ENCODE results near the gene AOPEP.

The AOPEP gene

GRCh38 chr9:95022657-95023056 is 296.2 kb downstream of the AOPEP start:
- DNase-seq = no peak

DNA sequence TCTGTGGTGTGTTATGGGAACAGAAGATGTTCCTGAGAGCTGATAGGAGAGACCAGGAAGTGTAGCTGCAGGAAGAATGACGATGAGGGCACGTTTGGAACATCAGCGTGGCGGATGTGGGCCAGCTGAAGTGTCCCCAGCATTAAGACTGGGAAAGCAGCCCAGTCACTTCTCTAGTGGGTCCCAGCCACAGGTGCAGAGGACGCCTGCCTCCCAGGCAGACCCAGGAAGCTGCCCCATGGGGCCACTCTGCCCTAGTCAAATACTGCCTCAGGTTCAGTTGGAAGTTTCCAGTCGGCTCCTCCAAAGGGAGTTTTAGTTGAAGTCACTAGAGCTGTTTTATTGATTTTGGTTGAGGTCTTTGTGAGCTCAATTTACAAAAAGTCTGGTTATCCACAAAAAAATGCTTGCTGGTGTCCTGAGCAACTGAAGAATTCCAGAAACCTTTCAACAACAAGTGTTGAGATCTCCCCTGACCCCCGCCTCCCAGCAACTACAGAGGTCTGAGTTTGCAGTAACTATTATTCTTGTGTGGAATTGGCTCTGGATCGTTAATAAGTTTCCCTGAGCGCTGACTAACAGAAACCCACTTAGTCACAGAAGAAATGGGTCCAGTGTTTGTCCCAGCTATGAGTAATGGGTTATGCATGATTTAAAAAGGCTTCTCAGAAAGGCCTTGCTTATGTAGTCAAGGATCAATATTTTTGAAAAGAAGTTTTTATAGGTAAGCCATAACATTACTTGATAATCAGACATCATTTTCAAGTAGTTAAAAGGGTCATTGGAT is 296.9 kb downstream of the AOPEP start:
- no peak for DNase-seq

DNA sequence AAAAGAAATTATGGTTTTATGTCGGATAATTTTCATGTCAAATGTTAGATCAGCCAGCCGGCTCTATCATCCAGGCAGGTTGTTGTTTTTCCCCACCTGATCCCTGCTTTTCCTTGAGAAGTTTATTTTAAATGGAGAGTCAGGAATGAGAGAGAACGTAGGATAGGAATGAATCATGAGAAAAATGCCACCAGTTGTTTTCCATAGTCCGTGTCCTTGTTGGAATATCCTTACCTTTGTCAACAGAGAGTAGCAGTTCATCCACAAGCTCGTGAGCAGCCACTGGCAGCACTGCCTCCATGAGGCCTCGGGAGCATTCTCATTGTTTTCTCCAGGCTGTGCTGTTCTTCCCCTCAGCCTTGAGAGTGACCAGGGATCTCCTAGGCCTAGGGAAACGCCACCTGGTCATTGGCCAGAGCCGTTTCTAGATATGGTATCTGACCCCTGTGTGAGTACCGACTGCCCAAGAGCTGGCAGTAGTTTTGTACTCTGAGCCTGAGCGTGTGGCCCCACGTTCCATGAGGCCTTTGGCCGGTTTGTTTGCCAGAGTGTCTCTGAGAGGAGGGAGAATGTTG is 297.7 kb downstream of the AOPEP start:
- no peak for DNase-seq

GRCh38 chr9:95025213-95026147 is 299.0 kb downstream of the AOPEP start:
- no peak for DNase-seq

DNA sequence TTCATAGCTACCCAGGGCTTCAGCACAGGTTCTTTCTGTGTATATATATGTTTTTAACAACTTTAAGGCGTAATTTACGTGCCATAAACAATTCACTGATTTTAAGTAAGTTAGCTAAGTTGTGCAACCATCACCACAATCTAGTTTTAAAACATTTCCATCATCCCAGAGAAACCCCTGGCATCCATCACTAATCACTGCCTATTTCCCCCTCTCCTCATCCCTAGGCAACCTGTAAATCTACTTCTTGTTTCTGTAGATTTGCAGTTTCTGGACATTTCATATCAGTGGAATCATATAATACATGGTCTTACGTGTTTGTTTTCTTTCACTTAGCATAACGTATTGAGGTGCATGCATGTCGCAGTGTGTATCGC is 299.6 kb downstream of the AOPEP start:
- DNase-seq = no peak

GRCh38 chr9:95027914-95028852 is 301.7 kb downstream of the AOPEP start:
- no peak for DNase-seq

GRCh38 chr9:95028853-95029219 is 302.3 kb downstream of the AOPEP start:
- no peak for DNase-seq

DNA sequence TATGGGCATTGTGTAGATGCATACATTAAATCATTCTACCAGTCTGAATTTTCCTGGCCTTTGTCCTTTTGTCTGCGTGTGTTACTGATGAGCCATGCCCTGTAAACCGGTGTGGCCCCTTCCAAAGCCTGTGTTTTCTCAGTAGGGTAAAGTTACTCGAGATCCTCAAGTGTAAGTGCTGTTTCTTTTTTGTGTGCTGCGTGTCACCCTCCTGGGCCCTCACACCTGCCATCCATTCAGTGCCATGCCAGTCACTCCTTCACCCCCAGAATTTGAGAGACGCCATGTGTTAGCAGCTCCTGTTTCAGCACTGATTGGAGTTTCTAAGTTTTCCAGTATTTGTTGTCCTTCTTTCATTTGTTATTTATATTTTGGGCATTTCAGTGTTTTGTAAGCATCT is 302.8 kb downstream of the AOPEP start:
- no peak for DNase-seq

DNA sequence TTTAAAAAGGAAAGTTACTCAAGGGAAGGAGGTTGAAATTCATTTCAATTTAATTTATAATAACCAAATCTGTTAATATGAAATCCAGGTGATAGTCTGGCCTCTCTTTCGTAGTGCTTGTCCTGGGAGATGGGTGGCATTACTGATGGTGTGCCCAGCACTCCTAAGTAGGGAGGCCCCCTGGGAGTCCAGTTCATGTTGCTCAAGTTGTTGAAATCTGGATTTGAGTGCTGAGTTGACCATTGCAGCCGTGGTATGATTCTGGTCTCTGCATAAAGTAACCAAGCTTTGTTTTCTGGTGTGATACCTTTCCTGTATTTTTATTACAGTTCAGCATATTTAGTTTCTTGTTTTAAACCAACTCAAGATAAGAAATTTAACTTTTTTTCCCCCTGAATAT is 303.2 kb downstream of the AOPEP start:
- no peak for DNase-seq

GRCh38 chr9:95030344-95030743 is 303.8 kb downstream of the AOPEP start:
- no peak for DNase-seq

GRCh38 chr9:95030920-95031642 is 304.6 kb downstream of the AOPEP start:
- no peak for DNase-seq

- no peak for DNase-seq
Measured at GRCh38 chr9:95031711-95032461, 305.4 kb downstream of the AOPEP start.

DNA sequence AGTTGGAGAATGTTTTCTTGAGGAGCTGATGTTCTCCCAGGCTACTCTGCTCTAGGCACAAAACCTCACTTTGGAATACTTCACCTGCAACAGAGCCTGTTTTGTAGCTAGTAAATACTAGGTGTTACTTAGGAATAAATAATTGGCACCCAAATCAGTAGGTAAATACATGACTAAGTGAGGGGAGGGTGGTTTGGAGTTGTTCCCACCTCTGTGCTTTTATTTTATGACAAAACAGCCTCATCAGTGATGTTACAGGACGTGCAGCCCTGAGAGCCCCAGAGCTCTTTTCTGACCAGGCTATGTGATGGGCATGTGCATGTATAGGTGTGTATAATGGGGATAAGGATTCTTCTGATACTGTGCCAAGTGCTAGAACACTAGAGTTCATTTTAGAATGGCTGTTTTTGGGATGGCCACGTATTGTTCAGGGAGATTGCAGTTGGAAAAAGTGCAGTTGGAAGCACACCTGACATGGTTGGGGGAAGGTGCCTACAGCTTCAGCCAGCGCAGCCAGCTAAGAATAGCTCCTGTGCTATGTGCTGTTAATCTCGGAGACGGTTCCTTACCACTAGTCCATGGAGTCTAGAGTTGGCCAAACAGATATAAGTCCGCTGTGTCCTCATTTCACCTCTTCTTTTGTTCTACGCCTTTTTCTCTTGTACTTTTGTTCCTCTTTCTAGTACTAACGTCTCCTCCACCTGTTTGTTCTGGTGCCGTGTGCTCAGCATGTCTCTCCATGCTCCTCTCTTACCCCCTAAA is 306.3 kb downstream of the AOPEP start:
- DNase-seq = no peak

GRCh38 chr9:95035846-95036245 is 309.3 kb downstream of the AOPEP start:
- no peak for DNase-seq

GRCh38 chr9:95036676-95037075 is 310.2 kb downstream of the AOPEP start:
- DNase-seq = no peak

GRCh38 chr9:95037789-95038521 is 311.5 kb downstream of the AOPEP start:
- DNase-seq = no peak

GRCh38 chr9:95038666-95039065 is 312.2 kb downstream of the AOPEP start:
- DNase-seq = no peak

DNA sequence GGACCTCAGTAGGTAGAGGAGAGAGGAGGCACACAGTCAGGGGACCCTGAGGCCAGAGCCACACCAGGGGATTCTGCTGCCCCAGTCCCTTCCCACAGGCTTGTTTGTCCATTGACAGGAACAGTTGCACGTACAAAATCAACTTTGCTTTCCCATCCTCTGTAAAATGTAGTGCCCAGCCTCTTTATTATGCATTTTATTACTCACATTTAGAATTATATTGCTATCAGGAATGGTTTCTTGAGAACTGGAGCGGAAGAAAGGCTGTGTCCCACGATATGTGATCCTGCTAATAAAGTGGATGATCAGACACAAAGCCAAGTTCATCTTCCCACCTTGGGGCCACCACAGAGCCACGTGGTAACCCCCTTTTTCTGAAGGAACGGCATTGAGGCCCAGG is 313.6 kb downstream of the AOPEP start:
- DNase-seq = no peak

DNA sequence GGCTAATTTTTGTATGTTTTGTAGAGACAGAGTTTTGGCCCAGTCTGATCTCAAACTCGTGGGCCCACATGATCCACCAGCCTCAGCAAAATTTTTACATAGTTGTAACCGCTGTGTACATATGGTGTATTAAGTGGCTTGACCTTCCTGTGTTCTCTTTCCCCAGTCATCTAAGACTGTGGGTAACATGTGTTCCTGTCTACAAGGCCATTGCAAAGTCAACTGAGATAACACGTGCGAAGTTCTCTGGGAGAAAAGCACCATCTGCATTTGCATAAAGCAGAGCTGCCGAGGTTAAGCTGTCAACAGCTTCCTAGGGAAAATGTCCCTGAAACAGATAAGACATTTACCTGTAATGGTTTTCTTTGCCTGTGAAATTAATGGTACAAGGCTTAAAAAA is 317.3 kb downstream of the AOPEP start:
- DNase-seq = no peak

All from T-helper 2 cell (primary cell).